SJSA1 (cell line): Measurements from ENCODE around the gene ADGRG6. TPM values are rescaled to one million over a fixed set of nuclear protein-coding genes. Genes with fewer than 3 reads are reported as not detected.

Source experiments
- DNase-seq, 2 experiments: peaks; one replicate each; pipeline ENCODE4 v3.0.0-alpha.2; 2015 to 2020; ENCODE audit warnings: low spot score in 2 of 2, low read depth in 1 of 2
- H3K27ac ChIP-seq: fragments of 250-450 bp; sonication (Bioruptor Pico); 2 replicates; pipeline ENCODE4 v1.5.1; 2020; ENCODE audit warnings: mild to moderate bottlenecking, moderate library complexity
- H3K27me3 ChIP-seq: fragments of 250-450 bp; sonication (Bioruptor Pico); replicated peaks from 2 replicates; pipeline ENCODE4 v1.5.1; 2020; ENCODE audit warnings: mild to moderate bottlenecking, moderate library complexity
- H3K36me3 ChIP-seq: fragments of 250-450 bp; sonication (Bioruptor Pico); 2 replicates; pipeline ENCODE4 v1.5.1; 2020; ENCODE audit warnings: mild to moderate bottlenecking
- H3K4me1 ChIP-seq: fragments of 250-450 bp; sonication (Bioruptor Pico); replicated peaks from 2 replicates; pipeline ENCODE4 v1.6.1; 2021; ENCODE audit warnings: mild to moderate bottlenecking
- H3K4me3 ChIP-seq: fragments of 250-450 bp; sonication (Bioruptor Pico); 2 replicates; pipeline ENCODE4 v1.5.1; 2020; ENCODE audit warnings: mild to moderate bottlenecking
- H3K9me3 ChIP-seq: fragments of 250-450 bp; sonication (Bioruptor Pico); replicated peaks from 2 replicates; pipeline ENCODE4 v1.5.1; 2020; ENCODE audit warnings: mild to moderate bottlenecking
- total RNA-seq: library from RNA; depleted of rRNA; stranded (reverse); fragments of >200 nt; shearing (Covaris generic); gene quantifications from 2 replicates; pipeline ENCODE4 v1.2.3, GENCODE V29; 2014; rRNA removed

ADGRG6 gene
- 3.4 and 4.5 TPM in 2 replicates for total RNA-seq

GRCh38 chr6:142301651-142302391, at the start of gene ADGRG6:
Gene ADGRG6, plus strand, starts transcription at chr6:142302007. Its CDS starts 323 bp downstream, at chr6:142302330.
- Histone ChIP-seq H3K4me1 (peaks cover 18% of the 10 kb centered on the region), H3K9me3 (0 out of 2 replicates have a peak, but pooled peaks cover 6% of the 10 kb centered on the region), H3K4me3 (peak within 1 kb of the TSS; percentile 64), H3K27me3 (no peaks in the 10 kb centered on the region; the same call in 1 of the 2 replicates), H3K27ac (no peak within 1 kb of the TSS), H3K36me3 (no peaks in the 10 kb centered on the region)
- peak; percentile 48 to 51 for DNase-seq

- no peaks in the 10 kb centered on the region for H3K4me1 ChIP-seq
- no peak overlapping the region for H3K4me3 ChIP-seq
- no peak for DNase-seq
- no peaks in the 10 kb centered on the region for H3K9me3 ChIP-seq
- H3K36me3 ChIP-seq, result no peaks in the 10 kb centered on the region
- H3K27me3 ChIP-seq, result no peaks in the 10 kb centered on the region
- no peak overlapping the region for H3K27ac ChIP-seq
Observed at GRCh38 chr6:142254513-142254912, 47.3 kb upstream of the ADGRG6 start.

- Histone ChIP-seq H3K36me3 (no peaks in the 10 kb centered on the region), H3K4me3 (no peak overlapping the region), H3K4me1 (no peaks in the 10 kb centered on the region), H3K27me3 (no peaks in the 10 kb centered on the region), H3K9me3 (no peaks in the 10 kb centered on the region), H3K27ac (no peak overlapping the region)
- DNase-seq, result no peak
Observed at GRCh38 chr6:142255785-142256184, 46.0 kb upstream of the ADGRG6 start.

GRCh38 chr6:142258305-142258704, 43.5 kb upstream of the ADGRG6 start:
- H3K27ac ChIP-seq, result no peak overlapping the region
- H3K9me3 ChIP-seq, result no peaks in the 10 kb centered on the region
- H3K4me1 ChIP-seq, result no peaks in the 10 kb centered on the region
- no peaks in the 10 kb centered on the region for H3K36me3 ChIP-seq
- H3K4me3 ChIP-seq, result no peak overlapping the region
- no peaks in the 10 kb centered on the region for H3K27me3 ChIP-seq
- DNase-seq, result no peak

- Histone ChIP-seq H3K4me1 (no peaks in the 10 kb centered on the region), H3K36me3 (no peaks in the 10 kb centered on the region), H3K27ac (no peak overlapping the region), H3K27me3 (no peaks in the 10 kb centered on the region), H3K9me3 (no peaks in the 10 kb centered on the region), H3K4me3 (no peak overlapping the region)
- DNase-seq, result no peak
Observed at GRCh38 chr6:142258757-142259156, 43.0 kb upstream of the ADGRG6 start.

GRCh38 chr6:142260748-142261147, 41.1 kb upstream of the ADGRG6 start:
- Histone ChIP-seq H3K4me3 (no peak overlapping the region), H3K27ac (no peak overlapping the region), H3K36me3 (no peaks in the 10 kb centered on the region), H3K4me1 (no peaks in the 10 kb centered on the region), H3K9me3 (no peaks in the 10 kb centered on the region), H3K27me3 (no peaks in the 10 kb centered on the region)
- DNase-seq, result no peak

GRCh38 chr6:142262231-142262630, 39.6 kb upstream of the ADGRG6 start:
- DNase-seq, result no peak
- Histone ChIP-seq H3K36me3 (no peaks in the 10 kb centered on the region), H3K27me3 (no peaks in the 10 kb centered on the region), H3K27ac (no peak overlapping the region), H3K4me1 (no peaks in the 10 kb centered on the region), H3K9me3 (no peaks in the 10 kb centered on the region), H3K4me3 (no peak overlapping the region)

GRCh38 chr6:142265476-142265875, 36.3 kb upstream of the ADGRG6 start:
- Histone ChIP-seq H3K4me1 (no peaks in the 10 kb centered on the region), H3K9me3 (no peaks in the 10 kb centered on the region), H3K27me3 (no peaks in the 10 kb centered on the region), H3K36me3 (no peaks in the 10 kb centered on the region), H3K27ac (no peak overlapping the region), H3K4me3 (no peak overlapping the region)
- DNase-seq, result no peak

- Histone ChIP-seq H3K27ac (no peak overlapping the region), H3K36me3 (no peaks in the 10 kb centered on the region), H3K27me3 (no peaks in the 10 kb centered on the region), H3K4me1 (no peaks in the 10 kb centered on the region), H3K4me3 (no peak overlapping the region), H3K9me3 (no peaks in the 10 kb centered on the region)
- DNase-seq, result no peak
Observed at GRCh38 chr6:142266060-142266459, 35.7 kb upstream of the ADGRG6 start.

- Histone ChIP-seq H3K4me3 (no peak overlapping the region), H3K9me3 (no peaks in the 10 kb centered on the region), H3K4me1 (no peaks in the 10 kb centered on the region), H3K27ac (no peak overlapping the region), H3K36me3 (no peaks in the 10 kb centered on the region), H3K27me3 (no peaks in the 10 kb centered on the region)
- no peak for DNase-seq
Observed at GRCh38 chr6:142271476-142271875, 30.3 kb upstream of the ADGRG6 start.

GRCh38 chr6:142274656-142275055, 27.2 kb upstream of the ADGRG6 start:
- H3K36me3 ChIP-seq, result no peaks in the 10 kb centered on the region
- H3K9me3 ChIP-seq, result no peaks in the 10 kb centered on the region
- no peak for DNase-seq
- no peaks in the 10 kb centered on the region for H3K4me1 ChIP-seq
- no peaks in the 10 kb centered on the region for H3K27me3 ChIP-seq
- no peak overlapping the region for H3K4me3 ChIP-seq
- H3K27ac ChIP-seq, result no peak overlapping the region

- Histone ChIP-seq H3K27ac (no peak overlapping the region), H3K4me3 (no peak overlapping the region), H3K4me1 (no peaks in the 10 kb centered on the region), H3K9me3 (no peaks in the 10 kb centered on the region), H3K27me3 (no peaks in the 10 kb centered on the region), H3K36me3 (no peaks in the 10 kb centered on the region)
- no peak for DNase-seq
Observed at GRCh38 chr6:142275236-142276006, 26.4 kb upstream of the ADGRG6 start.

- Histone ChIP-seq H3K27ac (no peak overlapping the region), H3K27me3 (no peaks in the 10 kb centered on the region), H3K36me3 (no peaks in the 10 kb centered on the region), H3K9me3 (no peaks in the 10 kb centered on the region), H3K4me3 (no peak overlapping the region), H3K4me1 (no peaks in the 10 kb centered on the region)
- DNase-seq, result no peak
Observed at GRCh38 chr6:142276256-142276655, 25.6 kb upstream of the ADGRG6 start.
